ENCODE measurements around the gene NEDD8. TPM values are rescaled to one million over a fixed set of nuclear protein-coding genes. Genes with fewer than 3 reads are reported as not detected.

NEDD8 gene
- total and polyA plus RNA-seq, 2 experiments from 2014 or later, result 130 to 418 TPM

DNA sequence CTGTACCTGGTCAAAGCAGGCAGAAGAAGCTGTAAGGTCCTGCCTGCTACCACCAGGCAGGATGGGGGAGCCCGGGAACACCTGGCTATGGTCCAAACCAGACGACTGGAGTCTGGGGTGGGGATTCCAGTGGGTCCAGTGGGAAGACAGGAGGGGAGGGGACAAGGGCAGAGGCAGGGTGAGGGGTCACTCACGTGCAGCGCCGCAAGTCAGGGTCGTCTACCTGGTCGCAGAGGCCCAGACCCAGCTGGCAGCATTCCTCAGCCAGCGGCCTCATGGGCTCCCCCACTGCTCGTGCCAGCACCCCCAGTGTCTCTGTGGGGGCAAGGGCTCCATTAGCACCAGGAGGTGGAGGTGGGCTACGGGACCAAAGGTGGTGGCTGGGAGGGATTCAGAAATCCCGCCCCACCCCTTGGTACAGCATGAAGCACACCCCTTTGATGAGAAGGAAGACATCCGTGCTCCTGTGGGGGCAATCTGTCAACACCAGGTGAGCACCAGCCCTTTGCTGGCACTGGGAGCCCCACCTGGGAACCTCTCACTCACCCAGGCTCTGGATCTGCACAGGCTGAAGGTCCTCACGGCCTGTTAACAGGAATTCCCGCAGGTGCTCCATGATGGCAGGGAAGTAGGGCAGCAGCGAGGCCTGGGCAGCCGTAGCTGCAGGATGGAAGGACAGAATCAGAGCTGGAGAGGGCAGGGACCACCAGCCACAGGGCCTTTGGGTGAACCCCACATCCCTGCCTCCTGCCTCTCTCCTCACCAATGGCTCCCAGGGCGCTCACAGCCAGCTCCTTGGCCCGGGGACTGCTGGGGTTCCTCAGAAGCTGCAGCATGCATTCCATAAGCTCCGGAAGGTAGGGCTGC, 47.8 kb downstream of the NEDD8 start:
- Histone ChIP-seq H3K4me1 (ENCODE audit: insufficient read depth) (peaks cover 8% of the 10 kb centered on the region), H3K27ac (ENCODE audit: low read depth) (no peak overlapping the region), H3F3A (replicated peaks; ENCODE audit: low read depth) (no peaks in the 10 kb centered on the region; the same call in 1 of the 2 replicates), H3K9me2 (ENCODE audit: insufficient read depth) (no peaks in the 10 kb centered on the region), H4K20me1 (replicated peaks; ENCODE audit: insufficient read depth) (peaks cover 6% of the 10 kb centered on the region), H3K36me3 (ENCODE audit: insufficient read depth) (no peaks in the 10 kb centered on the region; the same call in 1 of the 2 replicates), H3K4me3 (no peak overlapping the region), H2AFZ (no peak overlapping the region), H3K79me2 (replicated peaks; ENCODE audit: insufficient read depth) (peaks cover 13% of the 10 kb centered on the region; the same call in 1 of the 2 replicates), H3K4me2 (no peak overlapping the region), H3K27me3 (ENCODE audit: insufficient read depth) (no peaks in the 10 kb centered on the region)
- H3K27ac Mint-ChIP-seq, result no peak overlapping the region
- H3K27me3 Mint-ChIP-seq (ENCODE audit: insufficient read depth, low read depth, poor library complexity), result peaks cover 32% of the 10 kb centered on the region
- peaks cover 15% of the 10 kb centered on the region for H3K4me1 Mint-ChIP-seq
- H3K4me3 Mint-ChIP-seq, result no peak overlapping the region
- TF ChIP-seq, protein P1, sequence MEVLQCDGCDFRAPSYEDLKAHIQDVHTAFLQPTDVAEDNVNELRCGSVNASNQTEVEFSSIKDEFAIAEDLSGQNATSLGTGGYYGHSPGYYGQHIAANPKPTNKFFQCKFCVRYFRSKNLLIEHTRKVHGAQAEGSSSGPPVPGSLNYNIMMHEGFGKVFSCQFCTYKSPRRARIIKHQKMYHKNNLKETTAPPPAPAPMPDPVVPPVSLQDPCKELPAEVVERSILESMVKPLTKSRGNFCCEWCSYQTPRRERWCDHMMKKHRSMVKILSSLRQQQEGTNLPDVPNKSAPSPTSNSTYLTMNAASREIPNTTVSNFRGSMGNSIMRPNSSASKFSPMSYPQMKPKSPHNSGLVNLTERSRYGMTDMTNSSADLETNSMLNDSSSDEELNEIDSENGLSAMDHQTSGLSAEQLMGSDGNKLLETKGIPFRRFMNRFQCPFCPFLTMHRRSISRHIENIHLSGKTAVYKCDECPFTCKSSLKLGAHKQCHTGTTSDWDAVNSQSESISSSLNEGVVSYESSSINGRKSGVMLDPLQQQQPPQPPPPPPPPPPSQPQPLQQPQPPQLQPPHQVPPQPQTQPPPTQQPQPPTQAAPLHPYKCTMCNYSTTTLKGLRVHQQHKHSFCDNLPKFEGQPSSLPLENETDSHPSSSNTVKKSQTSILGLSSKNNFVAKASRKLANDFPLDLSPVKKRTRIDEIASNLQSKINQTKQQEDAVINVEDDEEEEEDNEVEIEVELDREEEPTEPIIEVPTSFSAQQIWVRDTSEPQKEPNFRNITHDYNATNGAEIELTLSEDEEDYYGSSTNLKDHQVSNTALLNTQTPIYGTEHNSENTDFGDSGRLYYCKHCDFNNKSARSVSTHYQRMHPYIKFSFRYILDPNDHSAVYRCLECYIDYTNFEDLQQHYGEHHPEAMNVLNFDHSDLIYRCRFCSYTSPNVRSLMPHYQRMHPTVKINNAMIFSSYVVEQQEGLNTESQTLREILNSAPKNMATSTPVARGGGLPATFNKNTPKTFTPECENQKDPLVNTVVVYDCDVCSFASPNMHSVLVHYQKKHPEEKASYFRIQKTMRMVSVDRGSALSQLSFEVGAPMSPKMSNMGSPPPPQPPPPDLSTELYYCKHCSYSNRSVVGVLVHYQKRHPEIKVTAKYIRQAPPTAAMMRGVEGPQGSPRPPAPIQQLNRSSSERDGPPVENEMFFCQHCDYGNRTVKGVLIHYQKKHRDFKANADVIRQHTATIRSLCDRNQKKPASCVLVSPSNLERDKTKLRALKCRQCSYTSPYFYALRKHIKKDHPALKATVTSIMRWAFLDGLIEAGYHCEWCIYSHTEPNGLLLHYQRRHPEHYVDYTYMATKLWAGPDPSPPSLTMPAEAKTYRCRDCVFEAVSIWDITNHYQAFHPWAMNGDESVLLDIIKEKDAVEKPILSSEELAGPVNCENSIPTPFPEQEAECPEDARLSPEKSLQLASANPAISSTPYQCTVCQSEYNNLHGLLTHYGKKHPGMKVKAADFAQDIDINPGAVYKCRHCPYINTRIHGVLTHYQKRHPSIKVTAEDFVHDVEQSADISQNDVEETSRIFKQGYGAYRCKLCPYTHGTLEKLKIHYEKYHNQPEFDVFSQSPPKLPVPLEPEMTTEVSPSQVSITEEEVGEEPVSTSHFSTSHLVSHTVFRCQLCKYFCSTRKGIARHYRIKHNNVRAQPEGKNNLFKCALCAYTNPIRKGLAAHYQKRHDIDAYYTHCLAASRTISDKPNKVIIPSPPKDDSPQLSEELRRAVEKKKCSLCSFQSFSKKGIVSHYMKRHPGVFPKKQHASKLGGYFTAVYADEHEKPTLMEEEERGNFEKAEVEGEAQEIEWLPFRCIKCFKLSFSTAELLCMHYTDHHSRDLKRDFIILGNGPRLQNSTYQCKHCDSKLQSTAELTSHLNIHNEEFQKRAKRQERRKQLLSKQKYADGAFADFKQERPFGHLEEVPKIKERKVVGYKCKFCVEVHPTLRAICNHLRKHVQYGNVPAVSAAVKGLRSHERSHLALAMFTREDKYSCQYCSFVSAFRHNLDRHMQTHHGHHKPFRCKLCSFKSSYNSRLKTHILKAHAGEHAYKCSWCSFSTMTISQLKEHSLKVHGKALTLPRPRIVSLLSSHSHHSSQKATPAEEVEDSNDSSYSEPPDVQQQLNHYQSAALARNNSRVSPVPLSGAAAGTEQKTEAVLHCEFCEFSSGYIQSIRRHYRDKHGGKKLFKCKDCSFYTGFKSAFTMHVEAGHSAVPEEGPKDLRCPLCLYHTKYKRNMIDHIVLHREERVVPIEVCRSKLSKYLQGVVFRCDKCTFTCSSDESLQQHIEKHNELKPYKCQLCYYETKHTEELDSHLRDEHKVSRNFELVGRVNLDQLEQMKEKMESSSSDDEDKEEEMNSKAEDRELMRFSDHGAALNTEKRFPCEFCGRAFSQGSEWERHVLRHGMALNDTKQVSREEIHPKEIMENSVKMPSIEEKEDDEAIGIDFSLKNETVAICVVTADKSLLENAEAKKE (CRISPR knock-in tag; IDR thresholded peaks at IDR 0.05), result no peak
- no peak for TF ChIP-seq EZH2 (IDR thresholded peaks at IDR 0.05; ENCODE audit: low read depth, unreplicated experiment)
- TF ChIP-seq, protein P2, sequence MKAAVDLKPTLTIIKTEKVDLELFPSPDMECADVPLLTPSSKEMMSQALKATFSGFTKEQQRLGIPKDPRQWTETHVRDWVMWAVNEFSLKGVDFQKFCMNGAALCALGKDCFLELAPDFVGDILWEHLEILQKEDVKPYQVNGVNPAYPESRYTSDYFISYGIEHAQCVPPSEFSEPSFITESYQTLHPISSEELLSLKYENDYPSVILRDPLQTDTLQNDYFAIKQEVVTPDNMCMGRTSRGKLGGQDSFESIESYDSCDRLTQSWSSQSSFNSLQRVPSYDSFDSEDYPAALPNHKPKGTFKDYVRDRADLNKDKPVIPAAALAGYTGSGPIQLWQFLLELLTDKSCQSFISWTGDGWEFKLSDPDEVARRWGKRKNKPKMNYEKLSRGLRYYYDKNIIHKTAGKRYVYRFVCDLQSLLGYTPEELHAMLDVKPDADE (IDR thresholded peaks at IDR 0.05), result no peak
- TF ChIP-seq POLR2AphosphoS5 (IDR thresholded peaks at IDR 0.05; ENCODE audit: low read depth), result no peak
- no peak for TF ChIP-seq NANOG (IDR thresholded peaks at IDR 0.05; ENCODE audit: borderline replicate concordance)
- no peak for TF ChIP-seq EZH2phosphoT487 (IDR thresholded peaks at IDR 0.05; ENCODE audit: unreplicated experiment)
- TF ChIP-seq, protein P3, sequence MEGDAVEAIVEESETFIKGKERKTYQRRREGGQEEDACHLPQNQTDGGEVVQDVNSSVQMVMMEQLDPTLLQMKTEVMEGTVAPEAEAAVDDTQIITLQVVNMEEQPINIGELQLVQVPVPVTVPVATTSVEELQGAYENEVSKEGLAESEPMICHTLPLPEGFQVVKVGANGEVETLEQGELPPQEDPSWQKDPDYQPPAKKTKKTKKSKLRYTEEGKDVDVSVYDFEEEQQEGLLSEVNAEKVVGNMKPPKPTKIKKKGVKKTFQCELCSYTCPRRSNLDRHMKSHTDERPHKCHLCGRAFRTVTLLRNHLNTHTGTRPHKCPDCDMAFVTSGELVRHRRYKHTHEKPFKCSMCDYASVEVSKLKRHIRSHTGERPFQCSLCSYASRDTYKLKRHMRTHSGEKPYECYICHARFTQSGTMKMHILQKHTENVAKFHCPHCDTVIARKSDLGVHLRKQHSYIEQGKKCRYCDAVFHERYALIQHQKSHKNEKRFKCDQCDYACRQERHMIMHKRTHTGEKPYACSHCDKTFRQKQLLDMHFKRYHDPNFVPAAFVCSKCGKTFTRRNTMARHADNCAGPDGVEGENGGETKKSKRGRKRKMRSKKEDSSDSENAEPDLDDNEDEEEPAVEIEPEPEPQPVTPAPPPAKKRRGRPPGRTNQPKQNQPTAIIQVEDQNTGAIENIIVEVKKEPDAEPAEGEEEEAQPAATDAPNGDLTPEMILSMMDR (conservative IDR thresholded peaks at IDR 0.05; ENCODE audit: low read depth in 2 of 2), result no peak
- no peak for TF ChIP-seq ZNF331 (CRISPR knock-in tag; IDR thresholded peaks at IDR 0.05; ENCODE audit: low read depth)
- TF ChIP-seq, protein P4, sequence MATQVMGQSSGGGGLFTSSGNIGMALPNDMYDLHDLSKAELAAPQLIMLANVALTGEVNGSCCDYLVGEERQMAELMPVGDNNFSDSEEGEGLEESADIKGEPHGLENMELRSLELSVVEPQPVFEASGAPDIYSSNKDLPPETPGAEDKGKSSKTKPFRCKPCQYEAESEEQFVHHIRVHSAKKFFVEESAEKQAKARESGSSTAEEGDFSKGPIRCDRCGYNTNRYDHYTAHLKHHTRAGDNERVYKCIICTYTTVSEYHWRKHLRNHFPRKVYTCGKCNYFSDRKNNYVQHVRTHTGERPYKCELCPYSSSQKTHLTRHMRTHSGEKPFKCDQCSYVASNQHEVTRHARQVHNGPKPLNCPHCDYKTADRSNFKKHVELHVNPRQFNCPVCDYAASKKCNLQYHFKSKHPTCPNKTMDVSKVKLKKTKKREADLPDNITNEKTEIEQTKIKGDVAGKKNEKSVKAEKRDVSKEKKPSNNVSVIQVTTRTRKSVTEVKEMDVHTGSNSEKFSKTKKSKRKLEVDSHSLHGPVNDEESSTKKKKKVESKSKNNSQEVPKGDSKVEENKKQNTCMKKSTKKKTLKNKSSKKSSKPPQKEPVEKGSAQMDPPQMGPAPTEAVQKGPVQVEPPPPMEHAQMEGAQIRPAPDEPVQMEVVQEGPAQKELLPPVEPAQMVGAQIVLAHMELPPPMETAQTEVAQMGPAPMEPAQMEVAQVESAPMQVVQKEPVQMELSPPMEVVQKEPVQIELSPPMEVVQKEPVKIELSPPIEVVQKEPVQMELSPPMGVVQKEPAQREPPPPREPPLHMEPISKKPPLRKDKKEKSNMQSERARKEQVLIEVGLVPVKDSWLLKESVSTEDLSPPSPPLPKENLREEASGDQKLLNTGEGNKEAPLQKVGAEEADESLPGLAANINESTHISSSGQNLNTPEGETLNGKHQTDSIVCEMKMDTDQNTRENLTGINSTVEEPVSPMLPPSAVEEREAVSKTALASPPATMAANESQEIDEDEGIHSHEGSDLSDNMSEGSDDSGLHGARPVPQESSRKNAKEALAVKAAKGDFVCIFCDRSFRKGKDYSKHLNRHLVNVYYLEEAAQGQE (IDR thresholded peaks at IDR 0.05; ENCODE audit: unreplicated experiment), result no peak
- TF ChIP-seq CREB1 (CRISPR knock-in tag; IDR thresholded peaks at IDR 0.05; ENCODE audit: low read depth), result no peak
- no peak for TF ChIP-seq JUNB (IDR thresholded peaks at IDR 0.05; ENCODE audit: unreplicated experiment)
- no peak for TF ChIP-seq ZNF114 (CRISPR knock-in tag; IDR thresholded peaks at IDR 0.05)
- no peak for TF ChIP-seq STAT1 (IDR thresholded peaks at IDR 0.05; ENCODE audit: unreplicated experiment)
- no peak for ATAC-seq
- peaks cover 3% of the 10 kb centered on the region; the same call in 2 of the 3 replicates for H3K9me3 Mint-ChIP-seq
- no peak for DNase-seq (ENCODE audit: low spot score)
- H3K36me3 Mint-ChIP-seq (ENCODE audit: low read depth), result peaks cover 80% of the 10 kb centered on the region

All from GM23338 (cell line).